ENCODE results near the gene HOXA9.
A peak's percentile ranks its signal among the peaks of the same experiment; 100 is the strongest.

The HOXA9 gene

GRCh38 chr7:27200761-27201579, 35.6 kb upstream of the HOXA9 start:
- no peak for DNase-seq

GRCh38 chr7:27199849-27200760, 34.8 kb upstream of the HOXA9 start, which contains the start of gene HOXA13:
TSS of gene HOXA13 (minus strand) at chr7:27200091. CDS start at chr7:27200077, 14 bp downstream.
- peak; percentile 70 for DNase-seq

GRCh38 chr7:27198871-27199801, 33.8 kb upstream of the HOXA9 start:
- DNase-seq = no peak

DNA sequence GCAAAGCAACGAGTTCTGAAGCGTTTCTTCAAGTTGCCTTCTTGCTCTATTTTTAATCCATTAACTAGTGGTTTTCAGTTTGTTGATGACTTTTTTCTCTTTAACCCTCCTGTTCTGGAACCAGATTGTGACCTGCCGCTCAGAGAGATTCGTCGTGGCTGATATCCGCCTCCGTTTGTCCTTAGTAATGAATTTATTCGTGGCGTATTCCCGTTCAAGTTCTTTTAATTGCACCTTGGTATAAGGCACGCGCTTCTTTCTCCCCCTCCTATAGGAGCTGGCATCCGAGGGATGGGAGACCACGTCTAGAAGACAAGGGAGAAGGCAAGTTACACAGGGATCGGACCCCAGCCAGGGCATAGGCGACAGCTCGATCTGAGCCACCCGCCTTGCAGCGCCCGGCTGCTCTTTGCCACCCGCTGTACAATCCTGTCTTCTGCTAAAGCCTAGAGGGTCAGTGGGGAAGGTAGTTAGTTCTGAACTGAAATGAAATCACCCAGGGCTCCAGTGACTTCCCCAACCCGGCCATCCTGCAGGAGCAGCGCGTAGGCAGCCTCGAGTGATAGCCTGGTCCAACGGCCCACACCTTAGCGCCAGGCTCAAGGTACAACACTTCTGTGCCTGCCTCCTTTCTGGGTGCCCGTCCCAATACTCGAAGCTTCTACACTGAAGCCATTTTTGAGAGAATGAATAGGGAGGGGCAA, 33.0 kb upstream of the HOXA9 start:
- DNase-seq = no peak

DNA sequence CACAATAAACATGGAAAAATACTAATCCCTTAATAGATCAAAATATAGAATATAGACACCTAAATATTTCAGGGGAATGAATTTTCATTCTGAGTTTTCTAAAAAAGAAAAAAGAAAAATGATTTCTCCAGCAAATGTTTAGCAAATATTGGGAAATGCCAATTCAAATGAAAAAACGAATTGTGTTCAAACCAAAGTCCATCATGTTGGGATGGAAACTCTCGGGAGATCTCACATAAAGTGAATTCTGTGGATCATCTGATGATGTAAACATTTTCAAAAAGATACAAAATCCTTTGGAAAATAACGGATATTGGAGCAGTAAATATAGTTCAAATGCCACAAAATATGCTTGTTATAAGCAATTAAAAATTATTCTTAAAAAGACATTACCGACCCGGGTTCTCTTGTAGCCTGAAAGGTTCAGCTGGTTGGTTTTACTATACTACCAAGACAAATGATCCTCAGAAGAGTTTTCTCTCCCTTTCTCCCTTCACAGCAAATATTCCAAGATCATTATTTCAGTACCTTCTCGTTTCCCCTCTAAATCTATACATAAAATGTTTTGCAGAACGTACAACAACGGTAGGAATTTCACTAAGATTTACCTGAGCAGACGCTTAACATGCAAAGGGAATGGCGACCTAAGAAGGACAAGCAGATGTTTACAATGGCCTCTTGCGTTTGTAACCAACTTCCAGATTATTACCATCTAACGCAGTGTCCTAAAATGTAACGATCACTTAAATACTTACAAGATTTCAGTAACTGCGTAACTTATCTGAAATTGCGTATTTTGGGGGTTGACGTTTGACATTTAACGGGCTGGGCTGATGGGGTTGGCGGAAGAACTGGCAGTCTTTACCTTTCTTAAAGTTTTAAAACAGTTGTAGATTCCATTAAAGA, 32.1 kb upstream of the HOXA9 start:
- DNase-seq = no peak

GRCh38 chr7:27196287-27196767, 31.0 kb upstream of the HOXA9 start:
- peak; percentile 64 for DNase-seq

DNA sequence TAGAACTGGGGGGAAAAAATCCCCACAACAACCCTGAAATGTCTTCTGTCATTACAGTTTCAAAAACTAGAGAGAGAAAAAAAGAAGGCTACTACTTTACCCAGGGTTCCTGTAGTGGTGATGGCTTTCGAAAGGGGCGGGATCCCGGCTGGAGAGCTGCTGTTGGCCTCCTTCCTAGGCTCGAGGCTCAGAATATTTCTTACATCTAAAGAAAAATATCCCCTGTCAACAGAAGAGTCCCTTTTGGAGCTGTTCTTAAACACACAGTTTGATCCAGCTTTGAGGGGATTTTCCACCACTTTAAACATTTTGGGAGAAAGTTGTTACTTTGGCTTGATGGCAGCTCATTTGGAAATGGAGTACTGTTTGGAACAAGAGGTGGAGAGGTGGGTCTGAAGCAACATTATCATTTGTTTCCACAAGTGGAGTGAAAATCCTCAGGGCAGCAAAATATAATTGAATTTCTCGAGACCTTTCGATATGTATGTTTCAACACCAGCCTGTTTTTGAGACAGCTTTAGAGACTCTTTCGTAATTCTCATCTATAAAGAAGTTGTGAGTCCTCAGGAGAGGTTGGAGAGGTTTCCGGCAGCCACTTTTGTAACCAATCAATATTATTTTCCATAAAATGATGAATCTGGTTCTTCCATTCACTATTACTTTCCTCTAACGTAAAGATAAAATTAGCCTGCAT, 29.5 kb upstream of the HOXA9 start:
- DNase-seq = no peak

DNA sequence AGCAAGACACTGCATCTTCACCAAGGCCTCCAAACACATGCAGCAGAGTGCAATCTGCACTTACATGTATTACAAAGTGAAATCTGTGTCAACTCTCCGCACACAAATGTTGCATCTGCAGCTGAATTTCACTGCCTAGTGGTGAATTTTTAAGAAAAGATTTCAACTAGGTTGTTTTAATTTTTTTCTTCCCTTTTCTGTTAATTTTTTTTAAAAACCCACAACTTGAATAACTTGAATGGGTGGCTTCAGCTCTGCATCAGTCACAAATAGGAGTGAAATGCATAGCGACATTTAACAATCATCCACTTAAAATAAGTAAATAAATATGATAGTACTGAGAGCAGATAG, 28.6 kb upstream of the HOXA9 start:
- DNase-seq = no peak

DNA sequence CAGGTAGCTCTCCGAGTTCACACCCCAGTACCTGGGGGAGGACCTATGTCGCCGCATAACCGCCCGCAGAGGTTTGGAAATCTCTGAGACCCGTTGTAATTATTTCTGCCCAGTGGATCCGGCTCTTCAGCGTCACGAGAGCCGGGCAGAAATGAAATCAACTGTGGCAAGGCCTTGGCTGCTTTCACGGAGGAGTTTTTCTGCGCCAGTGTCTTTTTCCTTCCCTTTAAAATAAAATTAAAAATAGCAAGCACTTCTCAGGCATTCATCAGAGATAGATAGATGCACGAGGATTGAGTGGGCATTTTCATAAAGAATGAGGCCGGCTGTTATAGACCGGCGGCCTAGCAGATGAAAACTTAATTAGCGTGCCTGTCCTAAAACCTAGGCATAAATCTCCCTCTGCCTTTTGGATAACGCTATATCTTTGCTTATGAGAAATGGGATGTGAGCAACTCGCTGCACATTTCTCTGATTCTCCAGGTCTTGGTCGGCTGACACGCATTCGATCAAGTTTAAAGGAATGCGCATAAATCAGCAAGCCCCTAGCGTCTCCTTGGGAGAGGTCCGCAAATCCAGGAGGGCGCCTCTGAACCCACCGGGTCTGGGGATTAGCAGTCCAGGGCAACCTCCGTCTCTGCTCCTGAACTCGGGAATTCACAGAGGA, 28.1 kb upstream of the HOXA9 start:
- DNase-seq = no peak

GRCh38 chr7:27192546-27193334, 27.4 kb upstream of the HOXA9 start:
- peak; percentile 20 for DNase-seq

DNA sequence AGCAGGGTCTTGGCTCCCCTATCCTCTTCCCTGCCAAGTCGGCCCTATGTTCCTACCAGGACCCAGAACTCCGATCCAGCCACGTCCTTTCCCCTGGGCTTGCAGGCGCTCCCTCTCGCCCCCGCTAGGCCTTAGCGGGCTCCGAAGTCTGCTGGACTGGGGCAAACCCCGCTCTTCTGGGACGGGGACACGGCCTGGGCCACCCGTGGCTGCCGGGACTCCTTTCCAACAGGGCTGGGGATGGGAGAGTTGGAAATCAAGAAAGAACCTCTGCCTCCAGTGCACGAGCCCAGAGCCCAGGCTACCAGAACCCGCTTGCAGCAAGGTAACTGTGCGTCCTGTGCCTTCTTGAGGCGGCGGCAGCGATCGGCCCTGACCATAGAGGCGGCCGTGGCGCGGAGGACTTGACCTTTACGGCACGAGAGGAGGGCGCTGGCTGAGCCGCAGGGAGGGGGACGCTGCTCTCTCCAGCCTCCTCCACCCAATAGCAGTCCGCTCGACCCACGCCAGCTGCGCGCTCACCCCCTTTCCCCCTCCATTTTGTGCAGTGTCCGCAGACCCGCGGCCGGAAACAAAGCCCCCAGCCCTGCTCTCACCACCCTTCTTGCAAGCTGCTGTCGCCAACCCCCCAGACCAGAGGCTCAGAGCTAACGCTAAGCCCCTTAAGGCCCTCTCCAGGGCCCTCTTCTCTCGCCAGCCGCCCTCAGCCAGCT, 26.7 kb upstream of the HOXA9 start:
- DNase-seq = no peak

DNA sequence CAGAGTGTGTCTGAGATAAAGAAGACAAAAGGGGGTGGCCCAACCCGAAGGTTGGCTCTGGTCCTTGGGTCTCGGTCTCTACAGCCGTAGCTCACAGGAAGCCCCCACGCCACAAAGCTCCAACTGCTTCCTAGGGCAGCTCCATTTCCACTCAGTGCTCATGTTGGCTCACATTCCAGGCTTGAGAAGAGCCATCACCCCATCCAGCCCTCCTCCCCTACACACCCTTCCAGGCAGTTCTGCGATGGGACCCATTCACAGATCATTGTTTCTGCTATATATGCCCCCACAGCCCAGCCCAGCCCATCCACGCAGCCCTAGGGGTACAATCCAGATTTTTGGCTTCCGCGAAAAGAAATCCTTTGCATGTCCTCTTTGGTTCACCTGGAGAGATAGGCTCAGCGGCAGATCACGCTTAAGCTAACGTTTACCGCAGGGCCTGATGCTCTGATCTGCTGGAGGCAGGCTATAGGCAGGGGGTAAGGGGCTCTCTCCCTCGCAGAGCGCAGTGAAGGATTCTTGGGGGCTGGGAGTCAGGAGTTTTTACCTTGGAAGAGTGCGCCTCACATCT, 25.9 kb upstream of the HOXA9 start:
- DNase-seq = no peak

- no peak for DNase-seq
These were observed 24.8 kb upstream of the HOXA9 start for GRCh38 chr7:27189997-27190748.

DNA sequence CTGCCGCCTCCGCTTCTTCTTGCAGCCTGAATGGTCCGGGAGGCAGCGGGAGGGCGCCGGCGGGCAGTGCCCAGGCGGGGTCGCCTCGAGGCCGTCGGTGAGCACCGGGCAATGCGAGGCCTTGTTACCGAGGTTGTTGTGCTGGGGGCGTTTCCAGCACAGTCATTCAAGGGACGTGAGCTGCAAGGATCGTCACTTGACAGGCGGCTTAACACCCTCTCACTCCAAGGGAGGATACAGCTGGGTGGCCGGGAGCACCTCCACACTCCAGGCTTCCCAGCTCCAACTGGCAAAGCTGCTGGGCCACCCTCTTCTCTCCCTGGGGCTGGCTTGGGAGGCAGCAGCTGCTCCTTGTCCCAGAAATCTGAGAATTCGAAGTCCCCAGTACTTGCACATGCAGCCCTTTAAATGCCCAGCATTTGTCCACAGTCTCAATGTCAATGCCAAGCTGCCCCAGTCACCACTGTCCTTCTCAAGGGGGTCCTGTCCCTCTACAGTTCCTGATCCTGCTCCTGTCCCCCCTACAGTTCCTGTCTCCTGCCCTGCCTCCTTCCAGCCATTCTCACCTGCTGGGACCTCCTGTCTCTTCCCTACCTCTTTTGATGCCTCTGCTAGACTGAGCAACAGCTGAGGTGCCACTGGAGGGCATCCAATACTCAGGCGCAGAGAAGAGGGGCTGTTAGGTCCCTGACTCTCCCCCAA, 24.1 kb upstream of the HOXA9 start:
- no peak for DNase-seq

DNA sequence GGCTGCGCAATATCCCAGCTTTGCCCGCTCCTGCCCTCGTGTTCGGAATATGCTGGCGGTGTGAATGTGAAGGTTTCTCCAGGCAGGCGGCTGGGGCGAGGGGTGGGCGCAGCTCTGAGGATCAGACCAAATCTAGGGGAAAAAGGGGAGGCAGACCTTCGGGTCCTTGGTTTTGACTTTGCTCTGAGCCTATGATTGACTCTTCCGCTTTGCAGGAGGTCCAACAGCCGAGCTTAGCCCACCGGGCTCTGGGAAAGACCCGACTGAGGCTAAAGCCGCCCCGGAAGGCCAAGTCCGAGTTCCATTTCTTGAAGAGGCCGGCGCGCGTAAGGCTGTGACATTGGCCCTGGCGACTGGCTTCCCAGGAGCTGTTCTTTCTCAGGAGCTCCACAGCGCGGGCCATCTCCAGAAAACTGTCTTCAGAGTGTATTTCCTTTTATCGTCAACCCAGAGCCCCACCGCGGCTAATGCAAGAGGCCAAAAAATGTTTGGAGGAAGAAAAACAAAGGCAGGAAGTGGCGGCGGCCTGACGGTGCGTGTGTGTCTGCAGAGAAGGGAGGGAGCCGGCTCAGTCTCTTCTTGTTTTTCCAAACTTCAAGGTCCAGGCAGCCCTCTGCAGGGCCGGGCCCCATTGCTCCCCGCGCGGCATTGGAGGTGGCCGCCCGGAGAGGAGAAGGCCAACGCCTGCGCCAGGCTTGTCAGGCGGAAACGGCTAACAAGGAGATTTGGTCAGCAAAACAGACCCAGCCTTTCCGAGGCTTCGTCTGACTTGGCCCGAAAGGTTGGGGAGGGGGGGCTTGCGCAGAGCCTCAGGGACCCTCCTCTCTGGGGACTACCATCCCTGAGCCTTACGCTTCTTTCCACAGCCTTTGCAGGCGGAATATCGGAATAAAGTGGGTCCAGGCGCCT, 23.3 kb upstream of the HOXA9 start:
- DNase-seq = no peak
